Activated T-helper 17 cell treated with anti-CD3 and anti-CD28 coated beads, Interleukin-2, amount 50 U/mL, for 72 hours (primary cell): ENCODE measurements around the gene TNFSF8. TPM values are rescaled to one million over a fixed set of nuclear protein-coding genes. Genes with fewer than 3 reads are reported as not detected.

Source experiments
- ATAC-seq: fragments of 150-1000 bp; cut with Tn5 transposase; replicated peaks from 2 replicates; pipeline ENCODE4 v1.10.0; 2021; ENCODE audit warnings: mild to moderate bottlenecking, moderate library complexity
- H3K27ac Mint-ChIP-seq: one replicate; pipeline ENCODE4 v1.8.0; 2022; ENCODE audit warnings: mixed read lengths
- H3K27me3 Mint-ChIP-seq: one replicate; pipeline ENCODE4 v1.8.0; 2022; ENCODE audit warnings: mixed read lengths
- H3K36me3 Mint-ChIP-seq: one replicate; pipeline ENCODE4 v1.8.0; 2022; ENCODE audit warnings: low read depth, mild to moderate bottlenecking, mixed read lengths
- H3K4me1 Mint-ChIP-seq: one replicate; pipeline ENCODE4 v1.8.0; 2022; ENCODE audit warnings: mixed read lengths
- H3K4me3 Mint-ChIP-seq: one replicate; pipeline ENCODE4 v1.8.0; 2022; ENCODE audit warnings: mild to moderate bottlenecking, mixed read lengths
- H3K9me3 Mint-ChIP-seq: one replicate; pipeline ENCODE4 v1.8.0; 2022; ENCODE audit warnings: mixed read lengths
- total RNA-seq, 2 donors: library from RNA; stranded (reverse); gene quantifications; one replicate each; pipeline ENCODE4 v1.2.3, GENCODE V29; 2022

Gene TNFSF8
- 10 to 100 TPM; 17.2 to 20.1 TPM for total RNA-seq

- Mint-ChIP-seq H3K4me1 (peaks cover 29% of the 10 kb centered on the region), H3K36me3 (peaks cover 44% of the 10 kb centered on the region), H3K9me3 (no peaks in the 10 kb centered on the region), H3K27ac (peak within 1 kb of the TSS; percentile 89), H3K4me3 (peak within 1 kb of the TSS; percentile 84), H3K27me3 (no peaks in the 10 kb centered on the region)
- ATAC-seq: peak; percentile 87
Observed at GRCh38 chr9:114930056-114930812, at the start of gene TNFSF8. Gene TNFSF8, minus strand, starts transcription at chr9:114930591. Its CDS starts 288 bp downstream, at chr9:114930303.

- H3K4me3 Mint-ChIP-seq: no peak overlapping the region
- no peak overlapping the region for H3K27ac Mint-ChIP-seq
- peaks cover 16% of the 10 kb centered on the region for H3K4me1 Mint-ChIP-seq
- no peaks in the 10 kb centered on the region for H3K9me3 Mint-ChIP-seq
- no peaks in the 10 kb centered on the region for H3K36me3 Mint-ChIP-seq
- no peak for ATAC-seq
- no peaks in the 10 kb centered on the region for H3K27me3 Mint-ChIP-seq
Observed at GRCh38 chr9:114973216-114973615, 42.8 kb upstream of the TNFSF8 start.

GRCh38 chr9:114972510-114973136 is 42.2 kb upstream of the TNFSF8 start:
- no peak overlapping the region for H3K27ac Mint-ChIP-seq
- H3K4me3 Mint-ChIP-seq: no peak overlapping the region
- ATAC-seq: no peak
- peaks cover 22% of the 10 kb centered on the region for H3K4me1 Mint-ChIP-seq
- H3K9me3 Mint-ChIP-seq: no peaks in the 10 kb centered on the region
- H3K36me3 Mint-ChIP-seq: no peaks in the 10 kb centered on the region
- H3K27me3 Mint-ChIP-seq: no peaks in the 10 kb centered on the region

GRCh38 chr9:114969269-114969668 is 38.9 kb upstream of the TNFSF8 start:
- ATAC-seq: no peak
- Mint-ChIP-seq H3K36me3 (no peaks in the 10 kb centered on the region), H3K4me1 (peaks cover 22% of the 10 kb centered on the region), H3K27me3 (no peaks in the 10 kb centered on the region), H3K27ac (no peak overlapping the region), H3K4me3 (peak overlapping the region; percentile 28), H3K9me3 (no peaks in the 10 kb centered on the region)

GRCh38 chr9:114968671-114969070 is 38.3 kb upstream of the TNFSF8 start:
- peak overlapping the region; percentile 28 for H3K4me3 Mint-ChIP-seq
- H3K27ac Mint-ChIP-seq: no peak overlapping the region

GRCh38 chr9:114965564-114965963 is 35.2 kb upstream of the TNFSF8 start:
- Mint-ChIP-seq H3K9me3 (peaks cover 8% of the 10 kb centered on the region), H3K27me3 (no peaks in the 10 kb centered on the region), H3K36me3 (no peaks in the 10 kb centered on the region), H3K4me3 (no peak overlapping the region), H3K4me1 (peaks cover 22% of the 10 kb centered on the region), H3K27ac (no peak overlapping the region)
- no peak for ATAC-seq

More at GRCh38 chr9:114968671-114969070, 38.3 kb upstream of the TNFSF8 start:
- Mint-ChIP-seq H3K27me3 (no peaks in the 10 kb centered on the region), H3K36me3 (no peaks in the 10 kb centered on the region), H3K4me1 (peaks cover 22% of the 10 kb centered on the region), H3K9me3 (no peaks in the 10 kb centered on the region)
- ATAC-seq: peak; percentile 96

GRCh38 chr9:114962809-114963208 is 32.4 kb upstream of the TNFSF8 start:
- peaks cover 14% of the 10 kb centered on the region for H3K9me3 Mint-ChIP-seq

GRCh38 chr9:114960276-114960675 is 29.9 kb upstream of the TNFSF8 start:
- no peak overlapping the region for H3K4me3 Mint-ChIP-seq
- H3K4me1 Mint-ChIP-seq: peaks cover 34% of the 10 kb centered on the region
- no peaks in the 10 kb centered on the region for H3K36me3 Mint-ChIP-seq
- no peak overlapping the region for H3K27ac Mint-ChIP-seq
- no peaks in the 10 kb centered on the region for H3K27me3 Mint-ChIP-seq
- no peak for ATAC-seq
- peaks cover 14% of the 10 kb centered on the region for H3K9me3 Mint-ChIP-seq

More at GRCh38 chr9:114962809-114963208, 32.4 kb upstream of the TNFSF8 start:
- Mint-ChIP-seq H3K4me3 (no peak overlapping the region), H3K4me1 (peaks cover 22% of the 10 kb centered on the region), H3K36me3 (no peaks in the 10 kb centered on the region), H3K27me3 (no peaks in the 10 kb centered on the region), H3K27ac (no peak overlapping the region)
- ATAC-seq: no peak

- Mint-ChIP-seq H3K4me1 (peaks cover 34% of the 10 kb centered on the region), H3K36me3 (no peaks in the 10 kb centered on the region), H3K9me3 (peaks cover 14% of the 10 kb centered on the region), H3K27me3 (no peaks in the 10 kb centered on the region), H3K4me3 (peak overlapping the region; percentile 69), H3K27ac (peak overlapping the region; percentile 83)
- no peak for ATAC-seq
Observed at GRCh38 chr9:114958844-114959235, 28.4 kb upstream of the TNFSF8 start.

GRCh38 chr9:114958021-114958843 is 27.8 kb upstream of the TNFSF8 start:
- H3K9me3 Mint-ChIP-seq: peaks cover 14% of the 10 kb centered on the region
- peak overlapping the region; percentile 69 for H3K4me3 Mint-ChIP-seq
- peak overlapping the region; percentile 83 for H3K27ac Mint-ChIP-seq
- peaks cover 34% of the 10 kb centered on the region for H3K4me1 Mint-ChIP-seq
- ATAC-seq: peak; percentile 92
- no peaks in the 10 kb centered on the region for H3K27me3 Mint-ChIP-seq
- H3K36me3 Mint-ChIP-seq: no peaks in the 10 kb centered on the region

GRCh38 chr9:114957558-114957957 is 27.2 kb upstream of the TNFSF8 start:
- H3K9me3 Mint-ChIP-seq: peaks cover 14% of the 10 kb centered on the region
- H3K27me3 Mint-ChIP-seq: no peaks in the 10 kb centered on the region
- H3K27ac Mint-ChIP-seq: peak overlapping the region; percentile 83
- H3K4me3 Mint-ChIP-seq: peak overlapping the region; percentile 69
- H3K36me3 Mint-ChIP-seq: no peaks in the 10 kb centered on the region
- peak; percentile 67 for ATAC-seq
- H3K4me1 Mint-ChIP-seq: peaks cover 34% of the 10 kb centered on the region

GRCh38 chr9:114954956-114955582 is 24.7 kb upstream of the TNFSF8 start:
- no peaks in the 10 kb centered on the region for H3K27me3 Mint-ChIP-seq
- H3K36me3 Mint-ChIP-seq: no peaks in the 10 kb centered on the region
- H3K4me1 Mint-ChIP-seq: peaks cover 34% of the 10 kb centered on the region
- H3K9me3 Mint-ChIP-seq: peaks cover 6% of the 10 kb centered on the region
- no peak overlapping the region for H3K4me3 Mint-ChIP-seq
- no peak for ATAC-seq
- no peak overlapping the region for H3K27ac Mint-ChIP-seq

- H3K4me1 Mint-ChIP-seq: peaks cover 24% of the 10 kb centered on the region
- ATAC-seq: no peak
- no peak overlapping the region for H3K27ac Mint-ChIP-seq
- no peaks in the 10 kb centered on the region for H3K9me3 Mint-ChIP-seq
- H3K4me3 Mint-ChIP-seq: no peak overlapping the region
- H3K36me3 Mint-ChIP-seq: no peaks in the 10 kb centered on the region
- no peaks in the 10 kb centered on the region for H3K27me3 Mint-ChIP-seq
Observed at GRCh38 chr9:114953959-114954358, 23.6 kb upstream of the TNFSF8 start.

- no peak for ATAC-seq
- Mint-ChIP-seq H3K27me3 (no peaks in the 10 kb centered on the region), H3K4me1 (peaks cover 17% of the 10 kb centered on the region), H3K36me3 (no peaks in the 10 kb centered on the region), H3K27ac (no peak overlapping the region), H3K9me3 (no peaks in the 10 kb centered on the region), H3K4me3 (no peak overlapping the region)
Observed at GRCh38 chr9:114953046-114953445, 22.7 kb upstream of the TNFSF8 start.
